IPS-20b (cell line): Measurements from ENCODE around the gene NFATC2.

ENCODE experiments used
- H3K27ac ChIP-seq: one replicate; pipeline ENCODE4 v1.5.1; 2013; ENCODE audit warnings: low read length
- H3K27me3 ChIP-seq: 2 replicates; pipeline ENCODE4 v1.6.1; 2013; ENCODE audit warnings: mild to moderate bottlenecking, low read length, inconsistent platforms; ENCODE audit not compliant: insufficient read depth
- H3K36me3 ChIP-seq: 2 replicates; pipeline ENCODE4 v1.6.1; 2013; ENCODE audit warnings: low read depth, mild to moderate bottlenecking, inconsistent platforms, low read length, moderate library complexity; ENCODE audit not compliant: insufficient read depth
- H3K4me1 ChIP-seq: 2 replicates; pipeline ENCODE4 v1.6.1; 2013; ENCODE audit warnings: mild to moderate bottlenecking, control low read depth, inconsistent platforms, low read length, moderate library complexity; ENCODE audit not compliant: insufficient read depth
- H3K4me3 ChIP-seq: 2 replicates; pipeline ENCODE4 v1.5.1; 2013; ENCODE audit warnings: mild to moderate bottlenecking, low read length, inconsistent platforms
- H3K9ac ChIP-seq: 2 replicates; pipeline ENCODE4 v1.6.1; 2013; ENCODE audit warnings: low read depth, mild to moderate bottlenecking, inconsistent platforms, low read length, moderate library complexity
- H3K9me3 ChIP-seq: 2 replicates; pipeline ENCODE4 v1.6.1; 2013; ENCODE audit warnings: mild to moderate bottlenecking, low read depth, low read length, inconsistent platforms; ENCODE audit not compliant: insufficient read depth

The NFATC2 gene

GRCh38 chr20:51426718-51427650, 115.5 kb downstream of the NFATC2 start:
- Histone ChIP-seq H3K4me3 (no peak overlapping the region), H3K27me3 (no peaks in the 10 kb centered on the region), H3K27ac (no peak overlapping the region), H3K9ac (no peak overlapping the region), H3K4me1 (peaks cover 17% of the 10 kb centered on the region; the same call in 1 of the 2 replicates), H3K9me3 (no peaks in the 10 kb centered on the region), H3K36me3 (no peaks in the 10 kb centered on the region)

GRCh38 chr20:51425347-51426106, 117.0 kb downstream of the NFATC2 start:
- Histone ChIP-seq H3K4me1 (peaks cover 17% of the 10 kb centered on the region; the same call in 1 of the 2 replicates), H3K27ac (no peak overlapping the region), H3K9me3 (no peaks in the 10 kb centered on the region), H3K36me3 (no peaks in the 10 kb centered on the region), H3K4me3 (no peak overlapping the region), H3K9ac (no peak overlapping the region), H3K27me3 (no peaks in the 10 kb centered on the region)

GRCh38 chr20:51424270-51425117, 118.0 kb downstream of the NFATC2 start:
- peaks cover 17% of the 10 kb centered on the region; the same call in 1 of the 2 replicates for H3K4me1 ChIP-seq
- no peaks in the 10 kb centered on the region for H3K36me3 ChIP-seq
- no peaks in the 10 kb centered on the region for H3K9me3 ChIP-seq
- H3K4me3 ChIP-seq: no peak overlapping the region
- H3K27ac ChIP-seq: no peak overlapping the region
- H3K27me3 ChIP-seq: no peaks in the 10 kb centered on the region
- no peak overlapping the region for H3K9ac ChIP-seq

DNA sequence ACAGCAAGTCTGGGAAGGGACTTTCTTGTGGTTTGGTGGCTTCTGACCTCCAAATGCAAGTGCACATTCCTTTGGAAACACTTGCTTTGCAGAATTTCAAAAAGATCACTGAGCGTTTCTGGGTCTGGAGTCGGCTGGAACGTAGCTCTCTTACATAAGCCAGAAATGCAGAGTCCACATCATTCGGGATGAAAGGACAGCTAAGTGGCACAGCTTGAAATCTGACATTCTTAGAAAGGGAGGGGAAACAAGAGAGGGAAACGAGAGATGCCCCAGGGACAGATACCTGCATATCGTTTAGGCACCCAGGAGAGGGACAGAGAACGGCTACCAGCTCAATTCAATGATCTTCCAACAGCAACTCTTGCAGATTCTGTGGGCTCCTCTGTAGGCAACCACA, 118.7 kb downstream of the NFATC2 start:
- Histone ChIP-seq H3K36me3 (no peaks in the 10 kb centered on the region), H3K27ac (no peak overlapping the region), H3K4me1 (peaks cover 17% of the 10 kb centered on the region; the same call in 1 of the 2 replicates), H3K4me3 (no peak overlapping the region), H3K27me3 (no peaks in the 10 kb centered on the region), H3K9ac (no peak overlapping the region), H3K9me3 (no peaks in the 10 kb centered on the region)

GRCh38 chr20:51423290-51423667, 119.2 kb downstream of the NFATC2 start:
- H3K9ac ChIP-seq: no peak overlapping the region
- H3K9me3 ChIP-seq: no peaks in the 10 kb centered on the region
- H3K4me1 ChIP-seq: peaks cover 17% of the 10 kb centered on the region; the same call in 1 of the 2 replicates
- H3K36me3 ChIP-seq: no peaks in the 10 kb centered on the region
- H3K4me3 ChIP-seq: no peak overlapping the region
- no peaks in the 10 kb centered on the region for H3K27me3 ChIP-seq
- H3K27ac ChIP-seq: no peak overlapping the region

GRCh38 chr20:51422514-51423289, 119.8 kb downstream of the NFATC2 start:
- Histone ChIP-seq H3K27me3 (no peaks in the 10 kb centered on the region), H3K9me3 (no peaks in the 10 kb centered on the region), H3K4me1 (peaks cover 17% of the 10 kb centered on the region; the same call in 1 of the 2 replicates), H3K36me3 (no peaks in the 10 kb centered on the region), H3K4me3 (no peak overlapping the region), H3K9ac (no peak overlapping the region), H3K27ac (no peak overlapping the region)

DNA sequence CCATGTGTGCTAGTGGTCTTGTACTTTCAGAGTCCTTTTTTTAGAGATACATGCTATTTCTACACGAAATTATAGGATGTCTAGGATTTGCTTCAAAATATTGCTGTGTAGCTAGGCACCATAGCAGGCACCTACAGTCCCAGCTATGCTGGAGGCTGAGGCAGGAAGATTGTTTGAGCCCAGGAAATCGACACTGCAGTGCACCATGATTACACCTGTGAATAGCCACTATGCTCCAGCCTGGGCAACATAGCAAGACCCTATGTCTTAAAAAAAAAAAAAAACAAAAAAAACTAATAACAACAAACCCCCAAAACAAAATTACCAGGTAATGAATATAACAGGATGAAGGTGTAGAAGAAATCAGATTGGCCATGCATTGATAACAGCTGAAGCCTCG, 121.7 kb downstream of the NFATC2 start:
- no peak overlapping the region for H3K4me3 ChIP-seq
- no peak overlapping the region for H3K9ac ChIP-seq
- no peaks in the 10 kb centered on the region for H3K36me3 ChIP-seq
- H3K9me3 ChIP-seq: no peaks in the 10 kb centered on the region
- H3K27me3 ChIP-seq: no peaks in the 10 kb centered on the region
- H3K27ac ChIP-seq: no peak overlapping the region
- peaks cover 17% of the 10 kb centered on the region; the same call in 1 of the 2 replicates for H3K4me1 ChIP-seq

DNA sequence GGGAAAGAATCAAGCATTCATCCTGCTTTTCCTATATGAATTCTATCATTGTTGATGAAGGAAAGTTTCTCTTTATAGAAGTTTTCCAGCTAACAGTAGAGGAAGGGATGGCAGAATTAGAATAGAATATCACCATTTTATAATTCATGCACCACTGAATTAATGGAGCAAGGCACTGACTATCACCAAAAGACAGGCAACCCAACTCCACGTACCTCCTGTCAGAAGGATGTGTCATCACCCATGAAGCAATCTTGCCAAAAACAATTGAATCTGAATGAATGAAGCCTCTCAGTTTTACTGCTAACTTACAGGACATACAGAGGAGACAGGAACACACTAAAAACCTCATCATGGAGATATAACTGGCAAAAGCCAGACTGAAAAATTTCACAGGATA, 122.4 kb downstream of the NFATC2 start:
- Histone ChIP-seq H3K9ac (no peak overlapping the region), H3K4me3 (no peak overlapping the region), H3K9me3 (no peaks in the 10 kb centered on the region), H3K4me1 (peaks cover 17% of the 10 kb centered on the region; the same call in 1 of the 2 replicates), H3K27me3 (no peaks in the 10 kb centered on the region), H3K36me3 (no peaks in the 10 kb centered on the region), H3K27ac (no peak overlapping the region)

DNA sequence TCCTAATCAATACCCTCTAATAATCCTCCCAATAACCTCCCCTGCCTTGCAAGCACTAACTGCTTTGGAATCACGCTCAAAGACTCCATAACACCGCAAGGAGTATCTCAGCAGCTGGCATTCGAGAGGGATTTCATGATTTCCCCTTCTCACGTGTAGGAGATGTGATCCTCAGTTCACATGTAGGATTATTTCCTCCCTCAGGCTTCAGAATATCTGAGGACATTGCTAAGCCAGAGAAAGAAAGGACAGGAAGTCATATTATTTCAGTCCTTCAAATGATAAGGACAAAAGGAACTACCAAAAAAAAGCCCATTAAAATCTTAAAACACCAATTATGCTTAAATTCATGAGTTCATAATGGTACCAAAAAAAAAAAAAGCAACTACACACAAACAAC, 122.9 kb downstream of the NFATC2 start:
- Histone ChIP-seq H3K4me3 (no peak overlapping the region), H3K4me1 (peaks cover 14% of the 10 kb centered on the region; the same call in 1 of the 2 replicates), H3K36me3 (no peaks in the 10 kb centered on the region), H3K9ac (no peak overlapping the region), H3K9me3 (no peaks in the 10 kb centered on the region), H3K27ac (no peak overlapping the region), H3K27me3 (no peaks in the 10 kb centered on the region)

DNA sequence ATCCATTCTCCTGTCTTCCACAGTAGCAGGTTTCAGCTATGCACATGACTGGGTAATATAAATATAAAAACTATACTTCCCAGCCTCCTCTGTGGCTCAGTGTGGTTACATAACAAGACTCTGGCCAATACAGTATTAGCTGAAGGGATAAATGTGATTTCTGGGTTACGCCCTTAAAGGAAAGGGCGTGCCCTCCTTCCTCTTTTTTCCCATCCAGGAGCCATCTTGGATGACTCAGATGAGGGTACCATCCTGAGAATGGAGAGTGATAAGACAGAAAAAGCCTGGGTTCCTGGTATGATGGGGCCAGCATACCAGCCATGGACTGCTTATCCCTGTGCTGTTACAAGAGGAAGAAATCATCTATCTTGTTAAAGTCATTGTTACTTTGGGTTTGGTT, 123.3 kb downstream of the NFATC2 start:
- H3K27me3 ChIP-seq: no peaks in the 10 kb centered on the region
- peaks cover 10% of the 10 kb centered on the region; the same call in 1 of the 2 replicates for H3K4me1 ChIP-seq
- no peak overlapping the region for H3K9ac ChIP-seq
- no peaks in the 10 kb centered on the region for H3K9me3 ChIP-seq
- no peaks in the 10 kb centered on the region for H3K36me3 ChIP-seq
- H3K4me3 ChIP-seq: no peak overlapping the region
- no peak overlapping the region for H3K27ac ChIP-seq
